Endothelial cell of umbilical vein (primary cell): ENCODE data around the gene BPIFB3. TPM values are rescaled to one million over a fixed set of nuclear protein-coding genes. Genes with fewer than 3 reads are reported as not detected.

Experiments used
- BruUV-seq: library from RNA; stranded (reverse); fragments of 400-500 nt; replicated peaks from 2 replicates; lab custom pipeline; 2021; lab: Mats Ljungman, UMichigan
- CTCF ChIA-PET: fragments of 300-600, 350-600 bp; sonication (Branson Sonifier 250); formaldehyde crosslinking; loops from one replicate; lab custom pipeline; 2021; ENCODE audit warnings: antibody characterized with exemption, inconsistent platforms; lab: Charles Lee
- POLR2A ChIA-PET: fragments of 300-600, 350-600 bp; sonication (Branson Sonifier 250); formaldehyde crosslinking; loops from one replicate; lab custom pipeline; 2021; ENCODE audit warnings: antibody characterized with exemption, inconsistent platforms; lab: Charles Lee
- DNase-seq: peaks from one replicate; pipeline ENCODE4 v3.0.0-alpha.2; 2011; ENCODE audit warnings: low read depth, low spot score
- FAIRE-seq: peaks from 2 replicates; lab custom pipeline; 2011; peaks lifted over from hg19 to GRCh38; lab: Jason Lieb, UNC
- H2AFZ ChIP-seq: 2 replicates; pipeline ENCODE4 v1.6.0; 2012; ENCODE audit warnings: low read depth, low read length, control low read depth, inconsistent platforms
- H3K27ac ChIP-seq: 2 replicates; pipeline ENCODE4 v1.5.1; 2011; ENCODE audit warnings: low read depth, mild to moderate bottlenecking, control low read depth, low read length, moderate library complexity; ENCODE audit not compliant: insufficient read depth
- H3K27me3 ChIP-seq, 2 experiments: 2 replicates each; pipeline versions ENCODE4 v1.6.0 to v1.6.1; 2011; ENCODE audit warnings: low read length in 2 of 2, mixed read lengths in 1 of 2; ENCODE audit not compliant: control insufficient read depth in 2 of 2, insufficient read depth in 2 of 2
- H3K36me3 ChIP-seq, 2 experiments: 2 replicates in 1 of 2; 3 replicates in 1 of 2; pipeline ENCODE4 v1.5.1; 2011; ENCODE audit warnings: low read length in 2 of 2, mild to moderate bottlenecking in 1 of 2, moderate library complexity in 1 of 2; ENCODE audit not compliant: control insufficient read depth in 2 of 2, insufficient read depth in 2 of 2; ENCODE audit errors: extremely low read depth in 1 of 2
- H3K4me1 ChIP-seq: 3 replicates; pipeline ENCODE4 v1.5.1; 2011; ENCODE audit warnings: mild to moderate bottlenecking, low read length; ENCODE audit not compliant: control insufficient read depth, insufficient read depth; ENCODE audit errors: extremely low read depth
- H3K4me2 ChIP-seq: 2 replicates; pipeline ENCODE4 v1.6.1; 2011; ENCODE audit warnings: low read length, control low read depth, mixed read lengths; ENCODE audit not compliant: insufficient read depth
- H3K4me3 ChIP-seq, 3 experiments: fragments of 200-600 bp in 1 of 3; sonication (generic), shearing (Covaris generic) in 1 of 3; replicated peaks in 1 of 3; 2 replicates each; pipeline ENCODE4 v1.5.1; 2011 to 2016; ENCODE audit warnings: control low read depth in 3 of 3, low read length in 3 of 3, mild to moderate bottlenecking in 2 of 3, inconsistent platforms in 1 of 3, low read depth in 1 of 3, moderate library complexity in 1 of 3; ENCODE audit not compliant: insufficient read depth in 1 of 3
- H3K79me2 ChIP-seq: 2 replicates; pipeline ENCODE4 v1.6.0; 2012; ENCODE audit warnings: low read length, inconsistent platforms; ENCODE audit not compliant: control insufficient read depth, insufficient read depth
- H3K9ac ChIP-seq: replicated peaks from 2 replicates; pipeline ENCODE3; 2011; ENCODE audit warnings: low read length, control low read depth; ENCODE audit not compliant: insufficient read depth; ENCODE audit errors: extremely low read depth
- H3K9me1 ChIP-seq: replicated peaks from 3 replicates; pipeline ENCODE4 v1.6.0; 2011; ENCODE audit warnings: mild to moderate bottlenecking, low read length; ENCODE audit not compliant: control insufficient read depth, insufficient read depth; ENCODE audit errors: extremely low read depth
- H3K9me3 ChIP-seq: replicated peaks from 2 replicates; pipeline ENCODE4 v1.5.1; 2012; ENCODE audit warnings: low read length, inconsistent platforms; ENCODE audit not compliant: control insufficient read depth, insufficient read depth
- H4K20me1 ChIP-seq: replicated peaks from 2 replicates; pipeline ENCODE3; 2011; ENCODE audit warnings: mild to moderate bottlenecking, low read length; ENCODE audit not compliant: control insufficient read depth, insufficient read depth; ENCODE audit errors: extremely low read depth
- EZH2 ChIP-seq: IDR thresholded peaks from 2 replicates; pipeline ENCODE4 v1.6.1; 2012; ENCODE audit warnings: borderline replicate concordance, low read depth, mild to moderate bottlenecking, moderate library complexity, low read length, inconsistent platforms; ENCODE audit not compliant: severe bottlenecking
- FOS ChIP-seq: IDR thresholded peaks from 2 replicates; pipeline ENCODE4 v1.6.1; 2011; ENCODE audit warnings: mild to moderate bottlenecking, low read length, moderate library complexity, borderline replicate concordance; ENCODE audit not compliant: insufficient read depth
- GATA2 ChIP-seq: IDR thresholded peaks from 2 replicates; pipeline ENCODE4 v1.7.0; 2011; ENCODE audit warnings: low read depth, mild to moderate bottlenecking, moderate library complexity, mixed read lengths, low read length; ENCODE audit not compliant: insufficient read length, insufficient read depth
- JUN ChIP-seq: IDR thresholded peaks from 2 replicates; pipeline ENCODE4 v1.6.1; 2011; ENCODE audit warnings: borderline replicate concordance, low read depth; ENCODE audit not compliant: insufficient read length, insufficient read depth
- MYC ChIP-seq: IDR thresholded peaks from one replicate; pipeline ENCODE4 v1.6.1; 2011; ENCODE audit warnings: mild to moderate bottlenecking, low read depth, low read length
- POLR2A ChIP-seq: IDR thresholded peaks from 2 replicates; pipeline ENCODE4 v1.6.1; 2012; ENCODE audit warnings: low read depth, mild to moderate bottlenecking, control low read depth, low read length
- POLR2AphosphoS5 ChIP-seq: IDR thresholded peaks from 2 replicates; pipeline ENCODE4 v1.6.1; 2012; ENCODE audit warnings: low read depth, mild to moderate bottlenecking, control low read depth, low read length, moderate library complexity; ENCODE audit not compliant: insufficient read depth
- dilution Hi-C: fragments of 300-500 bp; cut with MboI; formaldehyde crosslinking; loops from one replicate; pipeline ENCODE4 v1.15.0; 2019; ENCODE audit warnings: low sequenced_read_pairs; ENCODE audit not compliant: extremely low pct_ligation_motif_present
- intact Hi-C: fragments of 100-400 bp; cut with micrococcal nuclease; formaldehyde crosslinking; loops from one replicate; pipeline ENCODE4 v1.10.0; 2022
- polyA plus RNA-seq, 4 experiments: library from polyadenylated mRNA; depleted of rRNA in 3 of 4; stranded (reverse) in 3 of 4; unstranded in 1 of 4; fragments of >200 nt; gene quantifications; 2 replicates each; pipeline versions ENCODE4 v1.2.1 to v1.2.3, GENCODE V29; 2011 to 2012; ENCODE audit warnings: missing spikeins in 1 of 4
- total RNA-seq: library from RNA; stranded (reverse); gene quantifications from 2 replicates; pipeline ENCODE4 v1.2.3, GENCODE V29; 2021
- TF ChIP-seq, protein P1 (sequence below): IDR thresholded peaks from 2 replicates; pipeline ENCODE4 v1.6.1; 2011; ENCODE audit not compliant: insufficient read depth, insufficient read length
- TF ChIP-seq, protein P2 (sequence below), 2 donors: IDR thresholded peaks; 1 replicate in 1 of 2; 2 replicates in 1 of 2; pipeline ENCODE4 v1.5.1; 2011; ENCODE audit warnings: low read length in 2 of 2, mild to moderate bottlenecking in 2 of 2, moderate library complexity in 2 of 2, control low read depth in 1 of 2, inconsistent platforms in 1 of 2, low read depth in 1 of 2; ENCODE audit not compliant: insufficient read depth in 1 of 2; ENCODE audit errors: extremely low read depth in 1 of 2

BPIFB3 gene
- total and polyA plus RNA-seq, 2 donors (not counting 3 experiments of a cell fraction or from before 2014, with no cell fraction given), result not detected

DNA sequence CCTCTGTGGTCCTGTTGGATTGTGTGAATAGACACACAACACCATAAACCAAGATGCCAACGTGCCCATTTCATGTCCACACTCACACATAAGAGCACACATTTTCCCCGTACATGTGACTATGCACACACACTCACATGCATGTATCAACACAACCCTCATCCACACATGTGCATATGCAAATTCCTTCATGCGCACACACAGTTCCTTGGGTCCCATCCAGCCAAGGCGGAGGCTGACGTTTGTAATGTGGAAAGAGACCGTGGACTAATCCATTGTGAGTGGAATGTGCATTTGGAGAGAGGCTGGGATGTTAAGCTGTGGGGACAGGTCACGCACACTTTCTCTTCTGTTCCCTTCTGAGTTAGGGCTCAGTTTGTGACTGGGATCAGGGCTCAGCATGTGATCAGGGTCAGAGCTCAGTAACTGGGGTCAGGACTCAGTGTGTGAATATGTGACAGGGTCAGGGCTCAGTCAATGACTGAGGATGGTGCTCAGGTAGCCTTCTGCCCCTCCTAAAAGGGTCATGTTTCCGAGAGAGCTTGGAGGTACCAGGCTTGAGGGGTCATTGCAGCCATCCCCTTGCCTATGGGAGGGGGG, 46.8 kb upstream of the BPIFB3 start:
- dilution Hi-C loops (no loop called here), intact Hi-C loops (loop anchor here (5.0 kb wide), 1 partner anchor 215 kb away; no protein-coding TSS in a partner anchor)
- no peak overlapping the region for H2AFZ ChIP-seq
- H3K9ac ChIP-seq, result no peak overlapping the region
- no peaks in the 10 kb centered on the region for H3K79me2 ChIP-seq
- H3K4me1 ChIP-seq, result no peaks in the 10 kb centered on the region
- no peaks in the 10 kb centered on the region for H4K20me1 ChIP-seq
- no peaks in the 10 kb centered on the region for H3K9me3 ChIP-seq
- BruUV-seq, result no TSS peak
- no peak overlapping the region for H3K4me3 ChIP-seq
- no peaks in the 10 kb centered on the region for H3K27me3 ChIP-seq
- POLR2A ChIA-PET, result no interaction called here
- FAIRE-seq, result no peak
- H3K4me2 ChIP-seq, result no peak overlapping the region
- no peaks in the 10 kb centered on the region for H3K9me1 ChIP-seq
- CTCF ChIA-PET, result interaction anchor here (0.9 to 2.7 kb wide), 2 partner anchors 11 to 105 kb away, joined by 3 to 28 read pairs; no protein-coding TSS in a partner anchor
- TF ChIP-seq FOS (no peak), GATA2 (no peak), POLR2AphosphoS5 (no peak), POLR2A (no peak), EZH2 (no peak), JUN (no peak), MYC (no peak)
- TF ChIP-seq, protein P1, sequence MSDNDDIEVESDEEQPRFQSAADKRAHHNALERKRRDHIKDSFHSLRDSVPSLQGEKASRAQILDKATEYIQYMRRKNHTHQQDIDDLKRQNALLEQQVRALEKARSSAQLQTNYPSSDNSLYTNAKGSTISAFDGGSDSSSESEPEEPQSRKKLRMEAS, result no peak
- TF ChIP-seq, protein P2, sequence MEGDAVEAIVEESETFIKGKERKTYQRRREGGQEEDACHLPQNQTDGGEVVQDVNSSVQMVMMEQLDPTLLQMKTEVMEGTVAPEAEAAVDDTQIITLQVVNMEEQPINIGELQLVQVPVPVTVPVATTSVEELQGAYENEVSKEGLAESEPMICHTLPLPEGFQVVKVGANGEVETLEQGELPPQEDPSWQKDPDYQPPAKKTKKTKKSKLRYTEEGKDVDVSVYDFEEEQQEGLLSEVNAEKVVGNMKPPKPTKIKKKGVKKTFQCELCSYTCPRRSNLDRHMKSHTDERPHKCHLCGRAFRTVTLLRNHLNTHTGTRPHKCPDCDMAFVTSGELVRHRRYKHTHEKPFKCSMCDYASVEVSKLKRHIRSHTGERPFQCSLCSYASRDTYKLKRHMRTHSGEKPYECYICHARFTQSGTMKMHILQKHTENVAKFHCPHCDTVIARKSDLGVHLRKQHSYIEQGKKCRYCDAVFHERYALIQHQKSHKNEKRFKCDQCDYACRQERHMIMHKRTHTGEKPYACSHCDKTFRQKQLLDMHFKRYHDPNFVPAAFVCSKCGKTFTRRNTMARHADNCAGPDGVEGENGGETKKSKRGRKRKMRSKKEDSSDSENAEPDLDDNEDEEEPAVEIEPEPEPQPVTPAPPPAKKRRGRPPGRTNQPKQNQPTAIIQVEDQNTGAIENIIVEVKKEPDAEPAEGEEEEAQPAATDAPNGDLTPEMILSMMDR (IDR thresholded peaks at IDR 0.05; ENCODE audit: extremely low read depth in 1 of 2, insufficient read depth in 1 of 2, low read depth in 1 of 2, low read length in 2 of 2), result no peak
- no peak for DNase-seq
- H3K27ac ChIP-seq, result no peak overlapping the region
- no peaks in the 10 kb centered on the region for H3K36me3 ChIP-seq
